ENCODE results near the gene KRT32.

GRCh38 chr17:41452281-41452680 lies 14.9 kb downstream of the KRT32 start:
- TF ChIP-seq CTCF (conservative IDR thresholded peaks at IDR 0.05; ENCODE audit: low read length) (no peak), EZH2phosphoT487 (IDR thresholded peaks at IDR 0.05; ENCODE audit: borderline replicate concordance, low read depth, low read length) (no peak)
